DND-41 (cell line): Measurements from ENCODE around the gene HECTD4.
"Not testable (repeated sequence)": the region's sequence is repeated elsewhere in the genome, so short reads cannot be mapped to it uniquely, and the experiment has no call there.

Experiments
- ATAC-seq: fragments of 200-7000 bp; cut with Tn5 transposase; 3 replicates; pipeline ENCODE4 v1.9.1; 2021; ENCODE audit warnings: low read depth; ENCODE audit not compliant: insufficient read depth
- DNase-seq: peaks from one replicate; pipeline ENCODE4 v3.0.0-alpha.2; 2020
- H2AFZ ChIP-seq: 2 replicates; pipeline ENCODE4 v1.6.0; 2012; ENCODE audit warnings: low read depth, low read length
- H3K27ac ChIP-seq: 2 replicates; pipeline ENCODE4 v1.5.1; 2012; ENCODE audit warnings: low read length, inconsistent platforms
- H3K27me3 ChIP-seq: fragments of 200-600 bp; sonication (generic); 2 replicates; pipeline ENCODE4 v1.6.0; 2012; ENCODE audit warnings: low read length, mild to moderate bottlenecking, inconsistent platforms; ENCODE audit not compliant: insufficient read depth, poor library complexity
- H3K36me3 ChIP-seq: 2 replicates; pipeline ENCODE4 v1.5.1; 2012; ENCODE audit warnings: low read length, inconsistent platforms; ENCODE audit not compliant: insufficient read depth
- H3K4me1 ChIP-seq: 2 replicates; pipeline ENCODE4 v1.5.1; 2012; ENCODE audit warnings: mild to moderate bottlenecking, low read length; ENCODE audit not compliant: insufficient read depth
- H3K4me2 ChIP-seq: 2 replicates; pipeline ENCODE4 v1.6.0; 2012; ENCODE audit warnings: mild to moderate bottlenecking, moderate library complexity, low read length, inconsistent platforms; ENCODE audit not compliant: insufficient read depth
- H3K4me3 ChIP-seq, 2 experiments: fragments of 200-600 bp in 1 of 2; shearing (Covaris generic) in 1 of 2; 2 replicates each; pipeline ENCODE4 v1.5.1; 2012 to 2016; ENCODE audit warnings: inconsistent platforms in 2 of 2, low read length in 2 of 2, mild to moderate bottlenecking in 2 of 2, low read depth in 1 of 2, moderate library complexity in 1 of 2
- H3K79me2 ChIP-seq: 2 replicates; pipeline ENCODE4 v1.6.0; 2012; ENCODE audit warnings: low read length, inconsistent platforms; ENCODE audit not compliant: insufficient read depth
- H3K9ac ChIP-seq: 2 replicates; pipeline ENCODE4 v1.6.0; 2012; ENCODE audit warnings: low read depth, mild to moderate bottlenecking, inconsistent platforms, low read length, moderate library complexity
- H3K9me3 ChIP-seq: 2 replicates; pipeline ENCODE4 v1.5.1; 2012; ENCODE audit warnings: low read length, moderate library complexity, mild to moderate bottlenecking, inconsistent platforms; ENCODE audit not compliant: insufficient read depth, severe bottlenecking
- H4K20me1 ChIP-seq: 2 replicates; pipeline ENCODE4 v1.6.0; 2012; ENCODE audit warnings: low read length; ENCODE audit not compliant: insufficient read depth
- CTCF ChIP-seq: IDR thresholded peaks from 2 replicates; pipeline ENCODE4 v1.5.1; 2012; ENCODE audit warnings: borderline replicate concordance, low read length, moderate library complexity, mild to moderate bottlenecking; ENCODE audit not compliant: poor library complexity, severe bottlenecking; ENCODE audit errors: extremely low read depth
- EZH2 ChIP-seq: IDR thresholded peaks from 3 replicates; pipeline ENCODE4 v1.6.1; 2012; ENCODE audit warnings: borderline replicate concordance, low read depth, mild to moderate bottlenecking, moderate library complexity, low read length, inconsistent platforms; ENCODE audit not compliant: severe bottlenecking

The HECTD4 gene

GRCh38 chr12:112408621-112409020, 26.4 kb upstream of the HECTD4 start:
- DNase-seq = no peak
- H3K36me3 ChIP-seq = peaks cover 53% of the 10 kb centered on the region
- ATAC-seq = no peak
- H3K79me2 ChIP-seq = peaks cover 27% of the 10 kb centered on the region
- H4K20me1 ChIP-seq = peaks cover 35% of the 10 kb centered on the region
- H3K9me3 ChIP-seq = no peaks in the 10 kb centered on the region
- H3K9ac ChIP-seq = peak overlapping the region; percentile 82
- peak overlapping the region; percentile 81 for H3K4me2 ChIP-seq
- H3K4me1 ChIP-seq = peaks cover 37% of the 10 kb centered on the region
- H2AFZ ChIP-seq = peak overlapping the region; percentile 96
- TF ChIP-seq CTCF = no peak
- H3K27ac ChIP-seq = peak overlapping the region; percentile 99
- no peaks in the 10 kb centered on the region for H3K27me3 ChIP-seq
- H3K4me3 ChIP-seq = peak overlapping the region; percentile 91 to 92

- Histone ChIP-seq H3K4me1 (peaks cover 37% of the 10 kb centered on the region), H3K79me2 (peaks cover 27% of the 10 kb centered on the region), H3K4me2 (peak overlapping the region; percentile 81), H3K36me3 (peaks cover 53% of the 10 kb centered on the region), H4K20me1 (peaks cover 35% of the 10 kb centered on the region), H3K9ac (peak overlapping the region; percentile 82), H3K4me3 (peak overlapping the region in 1 of 2 experiments; percentile 92; a peak in 2 of 4 replicates)
- H3K27ac ChIP-seq, H2AFZ ChIP-seq, ATAC-seq, DNase-seq, H3K9me3 ChIP-seq, H3K27me3 ChIP-seq: not testable (repeated sequence)
These were observed 25.5 kb upstream of the HECTD4 start for GRCh38 chr12:112407683-112408082.

- H3K4me3 ChIP-seq = peak overlapping the region in 1 of 2 experiments; percentile 92; a peak in 1 of 4 replicates
These were observed 24.6 kb upstream of the HECTD4 start for GRCh38 chr12:112406519-112407488.

More at GRCh38 chr12:112406519-112407488, 24.6 kb upstream of the HECTD4 start:
- Histone ChIP-seq H3K27ac (no peak overlapping the region), H3K9me3 (no peaks in the 10 kb centered on the region), H4K20me1 (peaks cover 35% of the 10 kb centered on the region), H3K4me1 (peaks cover 37% of the 10 kb centered on the region), H3K4me2 (peak overlapping the region; percentile 81), H2AFZ (no peak overlapping the region), H3K36me3 (peaks cover 53% of the 10 kb centered on the region), H3K9ac (no peak overlapping the region), H3K27me3 (no peaks in the 10 kb centered on the region), H3K79me2 (peaks cover 27% of the 10 kb centered on the region)
- TF ChIP-seq CTCF = no peak
- TF ChIP-seq EZH2 = no peak
- DNase-seq (no peak), ATAC-seq (no peak)
